ENCODE measurements around the gene SIVA1.

- TF ChIP-seq CTCF (IDR thresholded peaks at IDR 0.05) = no peak
- no peak for TF ChIP-seq ZFX (IDR thresholded peaks at IDR 0.05; ENCODE audit: borderline replicate concordance)
Observed at GRCh38 chr14:104795781-104796686, 43.1 kb downstream of the SIVA1 start.

Measured in 22Rv1 (cell line).